HG03432 (cell line): Measurements from ENCODE around the gene HMGN4.
"Not testable (repeated sequence)": the region's sequence is repeated elsewhere in the genome, so short reads cannot be mapped to it uniquely, and the experiment has no call there.

Experiments used
- ATAC-seq: cut with Tn5 transposase; IDR thresholded peaks from one replicate; pipeline ENCODE4 v1.9.1; 2021; ENCODE audit warnings: mild to moderate bottlenecking, moderate library complexity; ENCODE audit not compliant: unreplicated experiment

HMGN4 gene

DNA sequence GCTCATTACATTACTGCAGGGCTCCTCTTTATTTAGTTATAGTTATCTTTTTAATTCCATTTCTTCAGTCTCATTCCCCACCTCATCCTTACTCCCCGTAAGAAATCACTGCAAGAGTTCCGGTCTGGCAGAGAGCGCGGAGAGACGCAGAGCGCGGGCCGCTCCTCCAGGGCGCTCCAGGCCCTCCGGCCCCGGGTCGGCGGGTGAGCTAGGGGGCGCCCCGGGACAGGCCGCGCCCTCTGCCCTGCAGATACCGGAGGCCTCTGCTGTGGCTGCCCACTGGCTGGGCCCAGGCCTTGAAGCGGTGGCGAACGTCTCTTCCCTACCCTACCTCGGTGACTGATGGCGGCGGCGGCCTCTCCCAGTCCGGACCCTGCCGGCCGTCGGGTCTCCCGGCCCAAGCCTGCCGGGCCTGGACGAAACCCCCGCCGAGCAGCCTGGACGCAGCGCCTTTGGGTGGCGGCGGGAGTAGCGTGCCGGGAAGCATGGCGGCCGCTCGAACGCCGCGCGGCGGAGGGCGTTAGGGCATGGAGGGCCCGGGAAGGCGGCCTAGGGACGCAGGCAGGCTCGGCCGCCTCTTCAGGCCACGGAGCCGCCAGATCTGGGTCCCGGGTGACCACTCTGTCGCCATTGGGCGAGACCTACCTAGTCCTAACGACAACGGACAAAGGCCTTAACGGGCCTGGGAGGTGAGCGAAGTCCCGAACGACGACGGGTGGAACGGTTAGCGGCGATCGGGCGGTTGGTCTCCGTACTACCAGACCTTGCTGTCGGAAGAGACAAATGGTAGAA lies 16.4 kb upstream of the HMGN4 start:
- ATAC-seq = peak; percentile 82

DNA sequence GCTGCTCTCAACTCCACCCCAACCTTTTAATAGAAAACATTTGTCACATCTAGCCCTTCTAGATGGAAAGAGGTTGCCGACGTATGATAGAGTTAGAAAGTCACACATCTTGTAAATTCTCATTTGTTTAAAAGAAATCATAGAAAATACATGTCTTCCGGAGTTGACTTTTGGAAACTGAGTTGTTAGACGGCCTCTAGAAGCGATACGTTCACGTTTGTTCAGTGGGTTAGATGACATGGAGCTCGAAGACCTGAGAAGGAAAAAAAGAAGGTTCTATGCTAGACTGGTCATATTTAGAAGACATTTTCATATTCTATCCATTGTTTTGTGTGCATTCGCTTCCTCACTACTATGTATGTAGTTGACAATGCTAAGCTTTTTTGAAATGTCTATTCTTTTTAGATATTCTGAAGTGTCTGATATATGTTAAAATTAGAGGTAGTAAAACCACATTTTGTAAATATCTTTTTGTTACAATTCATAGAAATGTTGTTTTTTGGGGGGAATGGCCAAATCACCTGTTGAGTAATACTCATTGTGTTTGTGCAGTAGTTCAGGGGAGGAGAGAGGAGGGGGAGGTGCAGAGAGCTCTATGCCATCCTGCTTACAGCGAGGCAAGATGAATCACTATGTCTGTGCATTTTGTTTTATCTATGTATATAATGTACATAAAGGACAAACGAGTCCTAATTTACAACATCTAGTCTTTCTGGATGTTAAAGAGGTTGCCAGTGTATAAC lies 15.5 kb upstream of the HMGN4 start:
- not testable (repeated sequence) for ATAC-seq

DNA sequence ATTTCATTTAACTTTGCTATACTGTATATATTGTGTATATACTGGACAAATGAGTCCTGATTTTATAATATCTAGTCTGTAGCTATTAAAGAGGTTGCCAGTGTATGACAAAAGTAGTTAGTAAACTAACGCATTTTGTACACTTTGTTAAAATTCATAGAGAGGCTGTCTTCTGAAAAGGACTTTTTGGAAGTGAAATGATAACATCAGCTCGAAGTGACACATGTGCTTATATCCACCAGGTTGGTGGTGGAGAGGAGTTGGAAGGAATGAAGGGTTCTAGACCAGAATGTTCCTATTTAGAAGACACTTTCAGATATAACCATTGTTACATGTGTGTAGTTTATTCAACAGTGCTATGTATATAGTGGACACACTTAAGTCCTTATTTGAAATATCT lies 13.9 kb upstream of the HMGN4 start:
- not testable (repeated sequence) for ATAC-seq

DNA sequence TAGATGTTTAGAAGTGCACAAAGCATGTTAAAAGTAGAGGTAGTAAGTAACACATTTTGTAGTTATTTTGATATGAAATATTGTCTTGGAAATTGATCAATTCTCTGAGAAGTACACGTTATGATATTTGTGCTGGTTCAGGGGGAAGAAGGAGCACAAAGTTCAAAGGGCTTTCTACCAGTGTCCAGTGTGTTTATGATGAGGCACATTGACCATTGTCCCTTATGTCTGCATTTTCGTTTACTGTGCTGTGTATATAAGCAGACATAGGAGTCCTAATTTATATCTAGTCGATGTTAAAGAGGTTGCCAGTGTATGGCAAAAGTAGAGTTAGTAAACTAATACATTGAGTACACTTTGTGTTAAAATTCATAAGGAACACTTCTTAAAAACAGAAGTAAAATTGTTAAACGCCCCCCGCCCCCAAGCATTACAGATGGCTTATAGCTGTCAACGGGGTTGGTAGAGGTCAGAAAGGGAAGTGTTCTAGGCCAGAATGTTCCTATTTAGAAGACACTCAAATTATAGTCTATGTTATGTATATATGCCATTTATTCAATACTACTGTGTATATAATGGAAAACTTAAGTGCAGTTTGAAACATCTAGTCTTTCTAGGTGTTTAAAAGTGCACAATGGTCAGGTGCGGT lies 13.3 kb upstream of the HMGN4 start:
- no peak for ATAC-seq

DNA sequence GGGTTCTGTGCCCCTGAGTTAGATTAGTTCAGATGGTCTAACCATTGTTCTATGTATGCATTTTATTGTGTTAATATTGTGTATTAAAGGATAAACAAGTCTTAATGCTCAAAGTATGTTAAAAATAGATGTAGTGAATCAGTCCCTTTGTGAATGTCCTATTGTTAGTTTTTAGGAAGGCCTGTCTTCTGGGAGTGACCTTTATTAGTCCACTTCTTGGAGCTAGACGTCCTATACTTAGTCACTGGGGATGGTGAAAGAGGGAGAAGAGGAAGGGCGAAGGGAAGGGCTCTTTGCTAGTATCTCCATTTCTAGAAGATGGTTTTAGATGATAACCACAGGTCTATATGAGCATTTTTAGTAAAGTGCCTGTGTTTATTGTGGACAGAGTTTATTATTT lies 12.3 kb upstream of the HMGN4 start:
- no peak for ATAC-seq

DNA sequence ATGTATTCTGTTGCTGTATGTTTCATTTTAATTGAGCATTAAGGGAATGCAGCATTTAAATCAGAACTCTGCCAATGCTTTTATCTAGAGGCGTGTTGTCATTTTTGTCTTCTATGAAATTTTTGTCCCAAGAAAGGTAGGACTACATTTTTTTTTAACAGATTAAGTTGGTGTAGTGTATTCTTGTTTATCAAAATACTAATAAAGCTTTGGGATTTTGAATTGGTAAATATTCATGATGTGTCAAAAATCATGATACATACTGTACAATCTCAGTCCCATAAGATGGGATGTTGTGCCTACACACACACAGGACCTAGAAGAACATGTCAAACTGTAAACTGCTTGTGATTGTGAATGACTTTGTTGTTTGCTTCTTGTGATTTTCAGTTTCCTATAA lies 11.2 kb upstream of the HMGN4 start:
- no peak for ATAC-seq

DNA sequence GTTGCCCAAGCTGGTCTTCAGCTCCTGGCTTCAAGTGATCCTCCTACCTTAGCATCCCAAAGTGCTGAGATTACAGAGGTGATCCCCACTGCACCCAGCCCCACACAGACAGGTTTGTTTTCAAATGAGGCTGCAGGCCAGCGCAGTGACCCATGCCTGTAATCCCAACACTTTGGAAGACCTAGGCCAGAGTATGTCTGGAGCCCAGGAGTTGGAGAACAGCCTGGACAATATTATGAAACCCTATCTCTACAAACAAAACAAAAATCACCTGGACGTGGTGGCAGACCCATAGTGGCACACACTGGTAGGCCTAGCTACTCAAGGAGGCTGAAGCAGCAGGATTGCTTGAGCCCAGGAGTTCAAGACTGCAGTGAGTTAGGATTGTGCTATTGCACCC lies 8.0 kb upstream of the HMGN4 start:
- ATAC-seq = no peak

DNA sequence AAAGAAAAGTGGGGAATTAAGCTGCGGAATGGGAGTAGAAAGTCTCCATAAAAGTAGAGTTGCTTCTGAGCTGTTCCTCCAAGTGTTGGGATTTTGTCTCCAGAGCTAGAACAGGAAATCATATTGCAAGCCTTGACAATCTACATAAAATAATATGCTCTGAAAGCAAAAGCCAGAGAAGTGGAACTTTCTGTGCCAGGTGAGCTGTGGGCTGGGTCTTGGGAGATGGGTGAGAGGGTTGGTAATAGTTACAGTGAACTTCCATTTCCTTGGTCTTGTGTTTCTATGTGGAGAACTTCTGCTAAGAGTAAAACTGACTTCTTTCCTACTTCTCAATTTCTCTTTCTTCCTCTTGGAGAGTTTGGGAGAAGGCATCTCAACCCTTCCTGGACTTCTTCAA lies 6.3 kb upstream of the HMGN4 start:
- no peak for ATAC-seq

DNA sequence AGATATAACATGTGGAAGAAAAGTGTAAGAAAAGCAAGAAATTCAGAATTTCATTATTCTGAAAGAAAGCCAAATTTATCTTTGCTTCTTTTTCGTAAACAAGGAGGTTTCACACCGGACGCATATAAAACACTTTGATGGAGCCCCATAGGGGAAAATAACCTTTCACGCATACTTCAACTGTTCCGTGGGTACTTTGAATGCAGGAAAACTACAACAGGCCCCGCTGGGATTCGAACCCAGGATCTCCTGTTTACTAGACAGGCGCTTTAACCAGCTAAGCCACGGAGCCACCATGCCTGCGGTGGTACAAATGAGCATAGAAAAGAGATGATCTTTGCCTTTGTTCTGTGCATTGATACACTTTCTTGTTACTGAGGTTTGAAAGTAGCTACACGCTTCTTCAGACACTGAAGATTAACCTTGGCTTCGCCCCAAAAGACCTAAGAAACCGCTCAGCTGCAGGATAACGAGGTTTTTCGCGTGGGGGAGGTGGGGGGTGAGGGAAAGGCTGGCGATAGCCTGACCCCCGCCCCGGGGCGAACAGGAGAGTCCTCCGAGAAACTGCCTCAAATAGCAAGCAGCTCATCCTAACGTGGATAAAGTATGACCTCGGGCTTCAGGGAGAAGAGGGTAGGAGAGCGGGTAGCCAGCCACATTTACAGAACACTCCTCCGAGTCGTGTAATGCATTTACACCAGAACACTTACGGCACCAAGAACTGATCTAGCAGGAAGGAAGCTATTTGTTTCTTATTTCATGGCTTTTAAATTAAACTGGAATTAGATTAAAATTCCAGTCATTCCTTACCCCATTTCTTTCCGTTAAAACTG lies 5.3 kb upstream of the HMGN4 start:
- ATAC-seq = peak; percentile 31

DNA sequence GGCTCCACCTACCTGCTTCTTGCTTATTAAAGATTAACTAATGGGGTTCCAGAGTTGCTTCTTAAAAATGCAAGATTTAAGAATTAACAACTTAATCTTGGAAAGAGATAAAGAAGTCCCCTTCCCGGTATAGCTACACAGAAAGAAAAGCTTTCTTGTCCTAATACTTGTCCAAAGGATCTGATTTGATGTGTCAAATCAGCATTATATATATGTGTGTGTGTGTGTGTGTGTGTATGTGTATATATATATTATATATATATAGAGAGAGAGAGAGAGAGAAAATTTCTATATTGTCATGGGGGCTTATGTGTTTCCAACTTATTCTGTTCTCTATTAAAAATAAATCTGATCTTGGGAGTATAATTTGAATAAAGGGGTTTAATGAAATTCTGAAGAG lies 4.6 kb upstream of the HMGN4 start:
- no peak for ATAC-seq

DNA sequence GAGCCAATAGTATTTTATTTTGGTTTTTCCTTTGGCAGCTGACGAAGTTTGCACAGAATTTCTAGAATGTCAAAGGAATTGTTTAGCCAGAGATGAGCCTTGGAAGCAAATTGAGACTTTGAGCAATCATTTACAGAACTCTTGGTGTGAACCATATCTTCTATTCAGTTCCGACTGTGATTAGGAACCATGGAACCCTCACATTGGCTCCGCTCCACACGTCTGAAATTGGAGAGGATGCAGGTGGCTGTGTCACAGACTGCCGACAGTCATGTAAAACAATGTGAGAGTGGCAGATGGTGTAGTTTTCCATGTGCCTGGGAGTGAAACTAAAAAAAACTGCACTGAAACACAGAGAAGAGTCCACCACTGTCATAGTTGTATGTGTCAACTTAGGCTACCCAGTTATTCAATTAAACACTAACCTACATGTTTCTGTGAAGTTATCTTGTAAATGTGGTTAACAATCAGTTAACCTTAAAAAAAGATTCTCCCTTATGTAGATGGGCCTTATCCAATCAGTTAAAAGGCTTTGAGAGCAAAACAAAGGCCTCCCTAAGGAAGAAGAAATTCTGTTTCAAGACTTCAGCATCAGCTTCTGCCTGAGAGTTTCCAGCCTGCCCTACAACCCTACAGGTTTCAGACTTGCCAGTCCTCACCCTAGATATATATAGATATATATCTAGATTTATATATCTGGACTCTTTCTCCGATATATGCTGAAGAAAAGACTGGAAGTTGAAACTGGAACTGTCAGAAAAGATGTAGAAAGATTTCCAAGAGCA lies 3.3 kb upstream of the HMGN4 start:
- no peak for ATAC-seq

DNA sequence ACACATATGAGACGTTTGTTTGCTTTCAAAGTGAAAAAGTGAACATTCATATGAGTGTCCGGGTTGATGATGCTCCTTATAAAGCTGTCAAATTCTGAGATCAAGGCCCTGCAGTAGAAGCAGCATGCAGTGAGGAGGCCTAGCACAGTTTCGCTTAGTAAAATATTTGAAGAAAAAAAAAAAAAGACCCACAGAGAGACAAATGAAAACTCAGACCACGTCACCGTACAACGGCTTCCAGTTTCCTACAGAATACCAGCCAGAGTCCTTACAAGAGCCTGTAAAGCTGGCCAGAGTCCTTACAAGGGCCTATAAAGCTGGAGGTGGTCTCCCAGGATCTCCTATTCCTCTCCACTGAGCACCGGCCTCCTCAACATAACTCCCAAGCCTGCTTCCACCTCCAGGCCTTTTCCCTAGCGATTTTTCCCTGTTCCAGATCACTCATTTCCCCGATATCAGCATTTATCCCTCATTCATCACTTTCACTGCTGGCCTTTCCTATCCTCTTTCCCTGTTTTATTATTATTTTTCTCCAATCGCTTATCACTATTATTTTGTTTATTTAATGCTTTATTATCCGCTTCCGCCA lies 1.5 kb upstream of the HMGN4 start:
- peak; percentile 18 for ATAC-seq

DNA sequence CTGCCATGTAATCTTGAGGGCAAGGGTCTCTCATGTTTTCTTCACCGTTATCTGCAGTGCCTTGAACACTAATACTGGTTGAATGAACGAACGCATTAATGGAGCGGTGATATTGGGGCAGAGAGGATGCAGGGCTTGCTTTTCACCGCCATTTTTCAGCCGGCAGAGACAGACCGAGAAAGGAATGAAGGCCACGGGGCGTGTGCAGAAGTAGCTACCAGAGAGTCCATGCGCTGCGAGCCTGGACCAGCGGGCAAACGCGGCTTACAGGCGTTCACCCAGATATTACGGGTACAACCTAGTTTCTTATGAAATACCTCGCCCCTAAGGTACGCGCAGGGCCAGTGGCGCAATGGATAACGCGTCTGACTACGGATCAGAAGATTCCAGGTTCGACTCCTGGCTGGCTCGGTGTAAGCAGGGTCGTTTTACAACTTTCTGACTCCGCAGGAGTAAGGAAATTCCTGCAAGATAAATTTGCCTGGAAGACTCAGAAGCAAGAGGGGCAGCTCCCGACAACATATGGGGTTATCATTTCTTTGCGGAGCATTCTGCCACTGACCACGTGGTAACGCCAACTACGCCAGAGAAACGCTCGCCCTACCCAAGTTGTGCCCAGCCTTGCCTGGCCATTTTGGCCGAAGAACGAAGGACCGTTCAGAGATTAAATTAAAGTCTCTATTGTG lies 863 bp upstream of the HMGN4 start:
- peak; percentile 45 for ATAC-seq

DNA sequence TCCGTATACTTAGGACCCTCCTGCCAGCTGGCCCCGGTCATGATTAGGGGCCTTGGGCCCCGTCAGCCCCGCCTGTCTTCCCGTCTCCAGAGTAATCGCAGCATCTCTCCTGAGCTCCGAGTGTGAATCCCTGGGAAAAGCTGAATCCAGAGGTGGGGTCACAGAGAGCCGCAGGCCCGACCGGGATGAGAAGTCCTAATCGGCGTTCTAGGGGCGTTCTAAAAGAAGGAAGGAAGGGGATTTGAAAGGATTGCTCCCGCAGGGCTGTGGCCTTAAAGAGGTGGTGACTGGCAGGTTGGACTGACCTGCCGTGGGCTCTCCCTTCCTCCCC lies 371 bp downstream of the HMGN4 start:
- ATAC-seq = no peak

DNA sequence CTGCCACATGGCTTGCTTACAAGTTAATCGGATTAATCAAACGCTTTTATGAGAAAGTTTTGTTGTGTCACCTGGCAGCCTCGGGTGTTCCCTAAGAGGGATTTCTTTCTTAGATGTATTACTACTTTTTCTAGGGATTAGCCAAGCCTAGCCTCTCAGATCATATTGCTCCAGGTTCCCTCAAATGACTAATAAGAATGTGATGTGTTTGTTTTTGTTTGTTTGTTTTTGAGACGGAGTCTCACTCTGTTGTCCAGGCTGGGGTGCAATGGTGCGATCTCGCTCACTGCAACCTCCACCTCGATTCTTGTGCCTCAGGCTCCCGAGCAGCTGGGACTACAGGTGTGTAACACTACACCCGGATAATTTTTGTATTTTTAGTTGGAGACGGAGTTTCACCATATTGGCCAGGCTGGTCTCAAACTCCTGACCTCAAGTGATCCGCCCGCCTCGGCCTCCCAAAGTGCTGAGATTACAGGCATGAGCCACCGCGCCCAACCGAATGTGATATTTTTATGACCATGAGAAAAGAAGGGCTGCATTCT lies 977 bp downstream of the HMGN4 start:
- no peak for ATAC-seq

DNA sequence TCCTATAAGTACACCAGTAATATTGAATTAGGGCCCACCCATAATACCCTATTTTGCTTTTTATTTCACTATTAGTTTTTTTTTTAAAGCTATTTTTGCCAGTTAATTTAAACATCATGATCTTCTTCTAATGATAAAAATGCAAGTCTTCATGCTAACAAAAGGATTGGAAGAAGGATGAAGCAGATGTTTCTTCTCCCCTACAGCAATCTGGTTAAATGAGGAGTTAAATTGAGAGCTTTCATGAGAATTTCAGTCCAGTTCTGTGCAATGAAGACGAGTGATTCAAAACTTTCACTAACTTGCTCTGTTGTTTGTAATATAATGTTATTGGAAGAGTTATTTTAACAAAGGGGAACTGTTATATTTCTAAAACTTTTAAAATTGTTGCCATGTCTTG lies 3.4 kb downstream of the HMGN4 start:
- ATAC-seq = no peak

DNA sequence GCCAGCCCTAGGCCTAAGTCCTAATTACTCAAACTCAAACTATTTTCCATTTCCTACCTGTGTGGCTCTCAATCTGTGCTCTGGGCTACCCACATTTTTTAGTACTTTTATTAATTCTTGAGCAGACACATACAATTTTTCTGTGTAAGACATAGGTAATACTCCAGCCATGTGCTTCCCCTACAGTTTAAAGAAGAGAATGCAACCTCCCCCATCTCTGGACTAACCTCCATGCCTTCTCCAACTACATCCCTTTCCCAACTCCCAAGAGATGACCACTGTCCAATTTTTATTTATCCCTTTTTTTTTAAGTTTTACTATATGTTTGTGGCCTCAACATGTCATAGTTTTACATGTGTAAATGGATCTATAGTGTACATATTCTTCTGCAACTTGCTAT lies 5.8 kb downstream of the HMGN4 start:
- no peak for ATAC-seq

DNA sequence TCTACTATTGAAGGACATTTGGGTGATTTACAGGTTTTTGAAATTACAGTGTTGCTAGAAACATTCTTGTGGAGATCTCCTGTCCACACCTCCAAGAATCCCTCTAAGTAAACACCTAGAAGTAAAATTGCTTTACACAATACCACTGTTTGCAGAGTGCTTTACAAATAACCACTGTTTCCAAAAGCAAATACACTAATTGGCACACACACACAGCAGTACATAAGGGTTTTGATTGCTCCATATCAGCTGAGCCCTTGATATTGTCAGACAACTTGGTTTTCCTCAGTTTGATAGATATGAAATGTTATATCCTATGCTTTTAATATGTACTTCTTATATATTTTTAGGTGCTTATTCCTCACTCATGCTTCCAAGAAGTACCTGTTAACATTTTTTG lies 6.3 kb downstream of the HMGN4 start:
- ATAC-seq = no peak

DNA sequence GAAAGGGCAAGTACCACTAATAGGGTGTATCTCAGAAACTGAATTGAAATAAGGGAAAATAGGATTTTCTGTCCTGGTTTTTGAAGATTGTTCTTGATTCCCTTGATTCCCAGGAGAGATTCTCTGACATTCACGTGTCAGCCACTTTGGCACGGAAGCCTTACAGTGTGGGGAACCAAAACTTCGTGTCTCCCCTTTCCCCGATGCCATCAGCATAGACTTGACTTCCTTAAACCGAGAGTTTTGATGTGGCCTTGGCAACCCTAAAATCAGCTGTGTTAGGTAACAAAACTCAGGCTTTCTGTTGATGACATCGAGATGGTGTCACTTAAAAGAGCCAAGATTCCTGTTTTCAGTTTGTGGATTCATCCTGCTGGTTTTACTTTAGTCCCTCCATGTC lies 7.5 kb downstream of the HMGN4 start:
- ATAC-seq = no peak
